Natural killer cell (primary cell): ENCODE data around the gene TRIB2. TPM values are rescaled to one million over a fixed set of nuclear protein-coding genes. Genes with fewer than 3 reads are reported as not detected.

Experiments used
- ATAC-seq, 3 donors: fragments of 150-1000 bp in 2 of 3; fragments of 200-7000 bp in 1 of 3; cut with Tn5 transposase; 1 replicate in 1 of 3; 2 replicates in 2 of 3; pipeline ENCODE4 v1.10.0; 2021; ENCODE audit warnings: mild to moderate bottlenecking in 2 of 3, moderate library complexity in 2 of 3
- DNase-seq, 2 donors: peaks; one replicate each; pipeline versions ENCODE4 v3.0.0 to v3.0.0-alpha.2; 2013 to 2021; ENCODE audit warnings: mixed read lengths in 1 of 2
- H3K27ac ChIP-seq: one replicate; pipeline ENCODE4 v1.5.1; 2013; ENCODE audit warnings: mild to moderate bottlenecking, low read length
- H3K27me3 ChIP-seq: one replicate; pipeline ENCODE4 v1.6.1; 2013; ENCODE audit warnings: low read length; ENCODE audit not compliant: control insufficient read depth, insufficient read depth
- H3K36me3 ChIP-seq: one replicate; pipeline ENCODE4 v1.6.1; 2013; ENCODE audit warnings: low read length; ENCODE audit not compliant: control insufficient read depth, insufficient read depth
- H3K4me1 ChIP-seq: one replicate; pipeline ENCODE4 v1.6.1; 2013; ENCODE audit warnings: low read length; ENCODE audit not compliant: control insufficient read depth, insufficient read depth
- H3K4me3 ChIP-seq: one replicate; pipeline ENCODE4 v1.5.1; 2013; ENCODE audit warnings: low read length
- H3K9me3 ChIP-seq: one replicate; pipeline ENCODE4 v1.6.1; 2013; ENCODE audit warnings: low read length; ENCODE audit not compliant: control insufficient read depth, insufficient read depth
- H3K27ac Mint-ChIP-seq, 2 donors: one replicate each; pipeline ENCODE4 v1.8.0; 2022; ENCODE audit warnings: mild to moderate bottlenecking in 2 of 2, mixed read lengths in 2 of 2, moderate library complexity in 1 of 2
- H3K27me3 Mint-ChIP-seq, 2 donors: one replicate each; pipeline ENCODE4 v1.8.0; 2022; ENCODE audit warnings: low read depth in 2 of 2, mixed read lengths in 2 of 2
- H3K36me3 Mint-ChIP-seq: one replicate; pipeline ENCODE4 v1.8.0; 2022; ENCODE audit warnings: mixed read lengths
- H3K4me1 Mint-ChIP-seq, 2 donors: one replicate each; pipeline ENCODE4 v1.8.0; 2022; ENCODE audit warnings: mixed read lengths in 2 of 2
- H3K4me3 Mint-ChIP-seq: one replicate; pipeline ENCODE4 v1.8.0; 2022; ENCODE audit warnings: mild to moderate bottlenecking, moderate library complexity, mixed read lengths
- H3K9me3 Mint-ChIP-seq, 2 donors: one replicate each; pipeline ENCODE4 v1.8.0; 2022; ENCODE audit warnings: mixed read lengths in 2 of 2
- CTCF ChIP-seq: fragments of 200-600 bp; IDR thresholded peaks from one replicate; pipeline ENCODE4 v1.8.0; 2022; ENCODE audit warnings: antibody characterized with exemption
- WGBS: methylation state at CpG from one replicate; pipeline ENCODE4 v1.1.7; 2013; ENCODE audit warnings: missing lambda C conversion rate; ENCODE audit not compliant: insufficient coverage; 5-methylcytosine and 5-hydroxymethylcytosine counted together
- intact Hi-C: fragments of 100-400 bp; cut with micrococcal nuclease; formaldehyde crosslinking; loops from one replicate; pipeline ENCODE4 v1.14.2; 2022
- total RNA-seq, 4 donors: library from RNA; stranded (reverse); fragments of 120-200 nt in 1 of 4; gene quantifications; one replicate each; pipeline versions ENCODE4 v1.2.3 to v1.2.4, GENCODE V29; 2013 to 2022

The TRIB2 gene
- total RNA-seq, 3 donors from 2014 or later (not counting 1 experiment from before 2014, with no cell fraction given): 68.1 to 87.4 (median 84.5) TPM

- Histone ChIP-seq H3K4me3 (no peak overlapping the region), H3K9me3 (no peaks in the 10 kb centered on the region), H3K27me3 (no peaks in the 10 kb centered on the region), H3K36me3 (no peaks in the 10 kb centered on the region), H3K27ac (no peak overlapping the region), H3K4me1 (no peaks in the 10 kb centered on the region)
- intact Hi-C loops: no loop called here
- Mint-ChIP-seq H3K9me3 (no peaks in the 10 kb centered on the region), H3K4me1 (no peaks in the 10 kb centered on the region), H3K4me3 (no peak overlapping the region), H3K36me3 (no peaks in the 10 kb centered on the region), H3K27ac (no peak overlapping the region), H3K27me3 (peaks cover 15 to 31% of the 10 kb centered on the region in 2 donors)
- 88% methylated on average over 2 of the region's 4 CpGs for WGBS
- DNase-seq (no peak), ATAC-seq (no peak)
- TF ChIP-seq CTCF: no peak
Observed at GRCh38 chr2:12764075-12764730, 47.5 kb downstream of the TRIB2 start.

GRCh38 chr2:12764849-12765605 is 48.3 kb downstream of the TRIB2 start:
- peaks cover 21 to 38% of the 10 kb centered on the region in 2 donors for H3K27me3 Mint-ChIP-seq

GRCh38 chr2:12766421-12766879 is 49.7 kb downstream of the TRIB2 start:
- Histone ChIP-seq H3K27me3 (peaks cover 3% of the 10 kb centered on the region), H3K4me3 (no peak overlapping the region), H3K9me3 (no peaks in the 10 kb centered on the region), H3K36me3 (no peaks in the 10 kb centered on the region), H3K4me1 (no peaks in the 10 kb centered on the region), H3K27ac (no peak overlapping the region)
- no peak for TF ChIP-seq CTCF
- intact Hi-C loops: no loop called here
- H3K27ac Mint-ChIP-seq: no peak overlapping the region
- H3K36me3 Mint-ChIP-seq: no peaks in the 10 kb centered on the region
- ATAC-seq (no peak), DNase-seq (no peak)
- H3K27me3 Mint-ChIP-seq: peaks cover 26 to 36% of the 10 kb centered on the region in 2 donors
- no peaks in the 10 kb centered on the region for H3K9me3 Mint-ChIP-seq
- no peak overlapping the region for H3K4me3 Mint-ChIP-seq
- 96% methylated on average over 12 of the region's 12 CpGs for WGBS
- no peaks in the 10 kb centered on the region for H3K4me1 Mint-ChIP-seq

More at GRCh38 chr2:12764849-12765605, 48.3 kb downstream of the TRIB2 start:
- H3K27ac Mint-ChIP-seq: no peak overlapping the region
- H3K36me3 ChIP-seq: no peaks in the 10 kb centered on the region
- no peak for TF ChIP-seq CTCF
- no peak overlapping the region for H3K4me3 ChIP-seq
- intact Hi-C loops: no loop called here
- H3K9me3 Mint-ChIP-seq: no peaks in the 10 kb centered on the region
- no peaks in the 10 kb centered on the region for H3K9me3 ChIP-seq
- no peaks in the 10 kb centered on the region for H3K36me3 Mint-ChIP-seq
- 82% methylated on average over 6 of the region's 7 CpGs for WGBS
- ATAC-seq: no peak
- no peaks in the 10 kb centered on the region for H3K4me1 ChIP-seq
- no peak overlapping the region for H3K4me3 Mint-ChIP-seq
- no peak overlapping the region for H3K27ac ChIP-seq
- DNase-seq: no peak
- peaks cover 3% of the 10 kb centered on the region for H3K27me3 ChIP-seq
- H3K4me1 Mint-ChIP-seq: no peaks in the 10 kb centered on the region
